Mesothelial cell of epicardium (in vitro differentiated cells): ENCODE results near the gene DNMBP. TPM values are rescaled to one million over a fixed set of nuclear protein-coding genes. Genes with fewer than 3 reads are reported as not detected.

Source experiments
- DNase-seq, 2 experiments: peaks; one replicate each; pipeline ENCODE4 v3.0.0; 2021; ENCODE audit warnings: low spot score in 2 of 2; ENCODE audit not compliant: unreplicated experiment in 2 of 2
- H3K27ac Mint-ChIP-seq: 2 replicates; pipeline ENCODE4 v1.8.0; 2021; ENCODE audit warnings: mixed read lengths
- H3K27me3 Mint-ChIP-seq: 2 replicates; pipeline ENCODE4 v1.8.0; 2021; ENCODE audit warnings: low read depth, mixed read lengths
- H3K36me3 Mint-ChIP-seq: 2 replicates; pipeline ENCODE4 v1.8.0; 2021; ENCODE audit warnings: mixed read lengths
- H3K4me1 Mint-ChIP-seq: 2 replicates; pipeline ENCODE4 v1.8.0; 2021; ENCODE audit warnings: mixed read lengths
- H3K4me3 Mint-ChIP-seq: 2 replicates; pipeline ENCODE4 v1.8.0; 2021; ENCODE audit warnings: mild to moderate bottlenecking, moderate library complexity, mixed read lengths
- H3K9me3 Mint-ChIP-seq: 2 replicates; pipeline ENCODE4 v1.8.0; 2021; ENCODE audit warnings: mixed read lengths
- total RNA-seq: library from RNA; stranded (reverse); gene quantifications from 3 replicates; pipeline ENCODE4 v1.2.1, GENCODE V29; 2021
- TF ChIP-seq, protein P1 (sequence below): fragments of 200-600 bp; sonication (generic); IDR thresholded peaks from one replicate; pipeline ENCODE4 v1.5.0; 2021; ENCODE audit warnings: antibody characterized with exemption; ENCODE audit not compliant: unreplicated experiment

Gene DNMBP
- total RNA-seq, 1 donor from 2014 or later = 35.8 TPM

DNA sequence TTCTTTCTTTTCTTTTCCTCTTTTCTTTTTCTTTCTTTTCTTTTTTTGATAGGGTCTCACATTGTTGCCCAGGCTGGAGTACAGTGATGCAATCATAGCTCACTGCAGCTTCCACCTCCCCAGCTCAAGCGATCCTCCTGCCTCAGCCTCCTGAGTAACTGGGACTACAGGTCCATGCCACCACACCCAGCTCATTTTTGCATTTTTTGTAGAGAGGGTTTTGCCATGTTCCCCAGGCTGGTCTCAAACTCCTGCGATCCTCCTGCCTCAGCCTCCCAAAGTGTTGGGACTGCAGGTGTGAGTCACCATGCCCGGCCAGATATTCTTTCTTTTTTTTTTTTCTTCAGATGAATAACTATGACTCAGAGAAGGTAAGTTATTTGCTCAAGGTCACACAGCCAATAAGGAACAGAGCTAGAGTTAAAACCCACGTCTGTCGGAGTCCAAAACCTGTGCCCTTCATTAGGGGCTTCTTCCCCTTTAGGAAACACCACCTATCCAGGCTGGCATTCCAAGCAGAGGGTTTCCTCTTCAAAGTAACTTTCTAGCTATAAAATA, 28.1 kb upstream of the DNMBP start:
- no peak for DNase-seq
- H3K27me3 Mint-ChIP-seq = no peaks in the 10 kb centered on the region
- H3K9me3 Mint-ChIP-seq = peaks cover 3% of the 10 kb centered on the region
- TF ChIP-seq, protein P1, sequence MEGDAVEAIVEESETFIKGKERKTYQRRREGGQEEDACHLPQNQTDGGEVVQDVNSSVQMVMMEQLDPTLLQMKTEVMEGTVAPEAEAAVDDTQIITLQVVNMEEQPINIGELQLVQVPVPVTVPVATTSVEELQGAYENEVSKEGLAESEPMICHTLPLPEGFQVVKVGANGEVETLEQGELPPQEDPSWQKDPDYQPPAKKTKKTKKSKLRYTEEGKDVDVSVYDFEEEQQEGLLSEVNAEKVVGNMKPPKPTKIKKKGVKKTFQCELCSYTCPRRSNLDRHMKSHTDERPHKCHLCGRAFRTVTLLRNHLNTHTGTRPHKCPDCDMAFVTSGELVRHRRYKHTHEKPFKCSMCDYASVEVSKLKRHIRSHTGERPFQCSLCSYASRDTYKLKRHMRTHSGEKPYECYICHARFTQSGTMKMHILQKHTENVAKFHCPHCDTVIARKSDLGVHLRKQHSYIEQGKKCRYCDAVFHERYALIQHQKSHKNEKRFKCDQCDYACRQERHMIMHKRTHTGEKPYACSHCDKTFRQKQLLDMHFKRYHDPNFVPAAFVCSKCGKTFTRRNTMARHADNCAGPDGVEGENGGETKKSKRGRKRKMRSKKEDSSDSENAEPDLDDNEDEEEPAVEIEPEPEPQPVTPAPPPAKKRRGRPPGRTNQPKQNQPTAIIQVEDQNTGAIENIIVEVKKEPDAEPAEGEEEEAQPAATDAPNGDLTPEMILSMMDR = no peak
- peaks cover 3% of the 10 kb centered on the region for H3K36me3 Mint-ChIP-seq
- peaks cover 35% of the 10 kb centered on the region for H3K4me1 Mint-ChIP-seq
- H3K27ac Mint-ChIP-seq = peak overlapping the region; percentile 39
- H3K4me3 Mint-ChIP-seq = no peak overlapping the region

DNA sequence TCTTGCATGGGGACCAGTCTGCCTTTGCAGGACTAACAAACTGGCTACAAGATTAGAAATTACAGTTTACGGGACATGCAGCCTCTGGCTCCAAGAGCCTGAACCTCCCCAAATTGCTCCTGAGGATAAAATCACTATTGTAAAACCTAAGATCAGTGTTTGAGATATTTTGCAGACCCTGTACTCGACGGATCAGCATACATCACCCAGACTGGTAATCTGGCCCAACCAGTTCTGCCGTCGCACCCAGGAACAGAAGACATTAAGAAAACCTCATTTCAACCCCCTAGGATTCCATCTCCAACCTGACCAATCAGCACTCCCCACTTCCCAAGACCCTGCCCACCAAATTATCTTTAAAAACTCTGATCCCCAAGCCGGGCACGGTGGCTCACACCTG, 27.1 kb upstream of the DNMBP start:
- Mint-ChIP-seq H3K4me3 (no peak overlapping the region), H3K4me1 (peaks cover 35% of the 10 kb centered on the region), H3K9me3 (peaks cover 3% of the 10 kb centered on the region), H3K27ac (peak overlapping the region; percentile 87), H3K36me3 (peaks cover 3% of the 10 kb centered on the region), H3K27me3 (no peaks in the 10 kb centered on the region)
- TF ChIP-seq, protein P1 = no peak
- DNase-seq = no peak

DNA sequence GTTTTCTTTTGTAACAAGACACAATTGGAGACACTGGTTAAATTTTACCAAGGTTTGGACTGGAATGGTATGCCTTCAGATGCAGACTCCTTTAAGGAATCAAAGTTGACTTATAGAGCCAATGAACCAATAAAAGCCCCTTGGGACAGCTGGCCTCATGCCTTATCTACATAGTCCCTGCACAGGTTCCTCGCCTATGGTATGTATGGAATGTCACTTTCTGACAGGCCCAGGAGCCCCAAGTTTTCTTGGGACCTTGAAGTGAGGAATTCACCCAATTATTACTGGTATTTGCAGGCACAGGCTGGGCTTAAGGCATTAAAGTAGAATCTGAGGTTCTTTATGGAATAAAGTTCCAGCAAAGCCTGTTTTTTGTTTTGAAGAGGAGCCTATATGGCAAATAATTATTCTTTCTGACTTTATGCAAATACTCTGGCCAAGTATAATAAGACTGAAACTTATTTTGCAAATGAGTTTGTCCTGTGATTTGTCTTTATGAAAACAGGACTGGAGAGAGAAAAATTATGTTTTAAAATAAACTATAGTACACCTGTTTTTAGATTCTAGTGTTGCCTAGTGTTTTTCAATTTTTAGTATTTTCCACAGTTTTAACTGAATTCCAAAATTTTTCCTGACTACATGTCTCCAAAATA, 24.1 kb upstream of the DNMBP start:
- Mint-ChIP-seq H3K27me3 (no peaks in the 10 kb centered on the region), H3K9me3 (peaks cover 3% of the 10 kb centered on the region), H3K4me3 (no peak overlapping the region), H3K4me1 (peaks cover 30% of the 10 kb centered on the region), H3K36me3 (peaks cover 3% of the 10 kb centered on the region), H3K27ac (no peak overlapping the region)
- DNase-seq = no peak
- TF ChIP-seq, protein P1 = no peak

DNA sequence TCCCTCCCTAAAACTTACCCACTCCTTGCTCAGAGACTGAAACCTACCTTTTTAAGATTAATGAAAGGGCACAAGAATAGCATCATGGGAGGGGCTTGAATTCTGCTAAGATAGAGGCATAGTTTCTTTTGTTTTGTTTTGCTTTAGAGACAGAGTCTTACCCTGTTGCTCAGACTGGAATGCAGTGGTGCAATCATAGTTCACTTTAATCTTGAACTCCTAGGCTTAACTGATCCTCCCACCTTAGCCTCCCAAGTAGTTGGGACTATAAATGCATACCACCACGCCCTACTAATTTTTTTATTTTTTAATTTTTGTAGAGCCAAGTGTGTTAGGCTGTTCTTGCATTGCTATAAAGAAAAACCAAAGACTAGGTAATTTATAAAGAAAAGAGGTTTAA, 17.7 kb upstream of the DNMBP start:
- H3K4me1 Mint-ChIP-seq = peaks cover 4% of the 10 kb centered on the region
- TF ChIP-seq, protein P1 = no peak
- no peak overlapping the region for H3K27ac Mint-ChIP-seq
- H3K36me3 Mint-ChIP-seq = peaks cover 4% of the 10 kb centered on the region
- DNase-seq = no peak
- no peaks in the 10 kb centered on the region for H3K27me3 Mint-ChIP-seq
- H3K4me3 Mint-ChIP-seq = no peak overlapping the region
- H3K9me3 Mint-ChIP-seq = peaks cover 18% of the 10 kb centered on the region

DNA sequence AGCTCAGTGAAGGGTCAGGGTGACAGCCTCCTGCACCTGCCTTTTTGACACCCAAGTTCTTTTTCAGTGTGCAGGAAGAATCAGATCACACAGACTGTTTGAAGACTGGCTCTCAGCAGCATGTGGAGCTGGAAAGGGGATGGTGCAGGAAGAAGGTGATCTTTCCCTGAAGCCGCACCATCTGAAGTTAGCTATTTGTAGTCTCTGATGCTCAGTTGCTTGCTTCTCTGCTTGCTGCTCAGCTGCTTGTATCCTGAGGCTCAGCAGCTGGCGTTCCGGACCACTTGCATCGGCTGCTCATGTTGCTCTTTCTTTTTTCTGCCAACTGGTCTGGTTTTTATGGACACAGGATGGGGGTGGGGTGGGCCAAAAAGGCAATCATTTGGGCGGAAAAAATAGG, 15.8 kb upstream of the DNMBP start:
- Mint-ChIP-seq H3K4me3 (no peak overlapping the region), H3K27ac (no peak overlapping the region)

More for the DNA sequence above, 15.8 kb upstream of the DNMBP start:
- DNase-seq = no peak
- Mint-ChIP-seq H3K36me3 (peaks cover 4% of the 10 kb centered on the region), H3K9me3 (peaks cover 18% of the 10 kb centered on the region), H3K27me3 (no peaks in the 10 kb centered on the region), H3K4me1 (peaks cover 9% of the 10 kb centered on the region)
- TF ChIP-seq, protein P1 = no peak
